ENCODE data around the gene WASL.
A peak's percentile ranks its signal among the peaks of the same experiment; 100 is the strongest.
"Not testable (repeated sequence)": the region's sequence is repeated elsewhere in the genome, so short reads cannot be mapped to it uniquely, and the experiment has no call there.

The WASL gene

DNA sequence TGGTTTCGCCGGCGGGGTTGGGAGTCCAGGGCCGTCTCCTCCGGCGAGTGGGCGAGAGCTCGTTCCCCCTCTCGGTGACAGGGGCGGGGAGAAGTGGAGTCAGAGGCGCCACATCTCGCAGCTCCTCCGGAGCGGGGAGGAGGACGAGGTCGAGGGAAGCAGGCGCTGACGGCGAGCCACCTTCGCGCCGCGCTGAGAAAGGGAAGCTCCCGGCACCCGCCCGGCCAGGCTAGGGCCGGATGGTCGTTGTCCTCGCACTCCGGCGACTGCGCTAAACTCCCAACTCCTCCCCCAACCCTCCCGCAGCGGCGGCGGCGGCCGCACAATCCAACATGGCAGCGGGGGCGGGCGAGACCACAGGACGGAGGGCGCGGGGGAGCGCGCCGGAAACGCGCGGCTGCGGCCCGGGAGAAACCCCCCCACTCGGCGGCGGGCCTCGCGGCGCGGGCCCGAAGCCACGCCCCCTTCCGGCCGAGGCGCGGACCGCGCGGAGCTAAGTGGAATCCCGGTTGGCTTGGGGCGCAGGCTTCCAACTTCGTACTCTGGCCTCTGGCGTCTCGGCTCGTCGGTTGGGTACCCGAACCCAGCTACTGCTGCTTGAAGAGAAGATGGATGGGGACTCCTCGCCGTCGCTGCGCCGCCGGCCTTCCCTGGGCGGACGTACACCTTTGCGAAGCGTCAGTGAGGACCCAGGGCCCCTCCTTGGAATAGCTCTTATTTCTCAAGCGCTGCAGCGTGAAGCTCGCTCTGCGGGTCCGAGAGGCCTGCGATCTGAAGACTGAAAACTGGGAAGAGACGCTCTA is at the start of gene WASL:
TSS of gene WASL (minus strand) at position 270 of the 803 bp plus-strand sequence. CDS start at position 1, 269 bp downstream.
- peak within 1 kb of the TSS; percentile 92 for H3K9ac ChIP-seq (ENCODE audit: low read length)
- H3K4me3 ChIP-seq (ENCODE audit: low read length) = peak within 1 kb of the TSS; percentile 97
- TF ChIP-seq, protein P1, sequence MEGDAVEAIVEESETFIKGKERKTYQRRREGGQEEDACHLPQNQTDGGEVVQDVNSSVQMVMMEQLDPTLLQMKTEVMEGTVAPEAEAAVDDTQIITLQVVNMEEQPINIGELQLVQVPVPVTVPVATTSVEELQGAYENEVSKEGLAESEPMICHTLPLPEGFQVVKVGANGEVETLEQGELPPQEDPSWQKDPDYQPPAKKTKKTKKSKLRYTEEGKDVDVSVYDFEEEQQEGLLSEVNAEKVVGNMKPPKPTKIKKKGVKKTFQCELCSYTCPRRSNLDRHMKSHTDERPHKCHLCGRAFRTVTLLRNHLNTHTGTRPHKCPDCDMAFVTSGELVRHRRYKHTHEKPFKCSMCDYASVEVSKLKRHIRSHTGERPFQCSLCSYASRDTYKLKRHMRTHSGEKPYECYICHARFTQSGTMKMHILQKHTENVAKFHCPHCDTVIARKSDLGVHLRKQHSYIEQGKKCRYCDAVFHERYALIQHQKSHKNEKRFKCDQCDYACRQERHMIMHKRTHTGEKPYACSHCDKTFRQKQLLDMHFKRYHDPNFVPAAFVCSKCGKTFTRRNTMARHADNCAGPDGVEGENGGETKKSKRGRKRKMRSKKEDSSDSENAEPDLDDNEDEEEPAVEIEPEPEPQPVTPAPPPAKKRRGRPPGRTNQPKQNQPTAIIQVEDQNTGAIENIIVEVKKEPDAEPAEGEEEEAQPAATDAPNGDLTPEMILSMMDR (IDR thresholded peaks at IDR 0.05; ENCODE audit: low read depth, low read length) = no peak
- no peak for TF ChIP-seq EZH2phosphoT487 (IDR thresholded peaks at IDR 0.05; ENCODE audit: low read depth)
- H3K9me3 ChIP-seq (ENCODE audit: insufficient read depth, low read length) = no peaks in the 10 kb centered on the region
- H2AFZ ChIP-seq (ENCODE audit: low read depth, low read length) = peak within 1 kb of the TSS; percentile 85
- H3K27me3 ChIP-seq (ENCODE audit: low read depth, low read length) = no peaks in the 10 kb centered on the region
- H3K27ac ChIP-seq (ENCODE audit: low read length) = peak within 1 kb of the TSS; percentile 75
- peak within 1 kb of the TSS; percentile 87 for H3K4me2 ChIP-seq (ENCODE audit: low read length)
- no peaks in the 10 kb centered on the region for H3K36me3 ChIP-seq (replicated peaks; ENCODE audit: low read depth, low read length)
- H3K4me1 ChIP-seq (ENCODE audit: low read length) = peaks cover 26% of the 10 kb centered on the region
- peaks cover 54% of the 10 kb centered on the region for H3K79me2 ChIP-seq (ENCODE audit: low read length)
- peaks cover 36% of the 10 kb centered on the region for H4K20me1 ChIP-seq (ENCODE audit: insufficient read depth, low read length)

DNA sequence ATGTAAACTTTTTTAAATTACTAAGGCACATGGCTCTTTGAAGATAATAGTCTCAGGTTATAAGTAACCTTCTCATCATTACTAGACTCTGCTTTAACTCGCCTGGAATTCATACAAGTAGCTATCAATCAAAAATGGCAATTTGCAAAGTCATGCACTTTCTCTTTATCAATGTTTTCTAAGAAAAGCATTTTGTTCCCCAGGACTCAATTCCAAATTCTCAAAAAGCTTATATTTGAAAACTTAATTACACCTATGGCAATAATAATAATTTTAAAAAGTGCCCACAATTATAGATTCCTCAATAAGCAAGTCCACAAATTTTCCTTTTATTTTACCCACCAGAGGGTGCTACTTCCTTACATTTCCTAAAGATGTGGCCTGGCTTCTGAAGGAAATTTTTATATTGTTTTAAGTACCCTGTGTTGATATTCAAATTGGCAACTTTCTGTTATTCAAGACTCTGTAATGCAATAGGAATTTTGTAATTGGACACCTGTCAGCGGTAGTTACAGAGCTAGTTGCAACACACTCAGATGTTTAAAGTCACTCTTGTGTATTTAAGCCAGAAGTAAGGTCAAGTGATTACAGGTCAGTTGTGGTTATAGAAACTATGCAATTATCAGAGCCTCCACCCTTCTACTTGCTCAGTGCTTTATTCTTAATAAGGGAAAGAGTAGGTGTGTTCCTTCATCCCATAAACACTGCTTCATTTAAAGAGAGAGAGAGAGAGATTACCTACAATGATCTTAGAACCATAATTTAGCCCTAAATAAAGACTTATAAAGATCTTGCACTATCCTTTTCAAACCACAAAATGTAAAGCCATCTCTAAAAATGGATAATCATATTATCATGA is 49.1 kb upstream of the WASL start:
- Histone ChIP-seq H3K27ac (ENCODE audit: low read length) (no peak overlapping the region), H3K4me2 (ENCODE audit: low read length) (peak overlapping the region; percentile 17), H3K9ac (ENCODE audit: low read length) (no peak overlapping the region)

DNA sequence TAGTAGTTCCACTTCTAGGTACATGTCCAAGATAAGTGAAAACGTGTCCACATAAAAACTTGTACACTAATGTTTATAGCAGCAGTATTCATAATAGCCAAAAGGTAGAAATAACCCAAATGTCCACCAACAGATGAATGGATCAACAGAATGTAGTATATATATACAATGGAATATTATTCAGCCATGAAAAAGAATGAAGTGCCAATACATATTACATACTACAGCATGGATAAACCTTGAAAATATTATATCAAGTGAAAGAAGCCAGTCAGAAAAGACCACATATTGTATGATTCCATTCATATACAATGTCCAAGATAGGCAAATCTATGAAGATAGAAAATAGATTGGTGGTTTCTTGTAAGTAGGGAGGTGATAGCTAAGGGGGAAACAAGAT is 47.8 kb upstream of the WASL start:
- Histone ChIP-seq H4K20me1 (ENCODE audit: insufficient read depth, low read length) (no peaks in the 10 kb centered on the region), H3K4me3 (ENCODE audit: low read length) (no peak overlapping the region), H2AFZ (ENCODE audit: low read depth, low read length) (no peak overlapping the region), H3K36me3 (replicated peaks; ENCODE audit: low read depth, low read length) (no peaks in the 10 kb centered on the region), H3K4me2 (ENCODE audit: low read length) (no peak overlapping the region), H3K9me3 (ENCODE audit: insufficient read depth, low read length) (no peaks in the 10 kb centered on the region), H3K9ac (ENCODE audit: low read length) (no peak overlapping the region), H3K27me3 (ENCODE audit: low read depth, low read length) (no peaks in the 10 kb centered on the region), H3K79me2 (ENCODE audit: low read length) (no peaks in the 10 kb centered on the region), H3K27ac (ENCODE audit: low read length) (no peak overlapping the region), H3K4me1 (ENCODE audit: low read length) (peaks cover 15% of the 10 kb centered on the region)
- TF ChIP-seq, protein P1 (IDR thresholded peaks at IDR 0.05; ENCODE audit: low read depth, low read length) = no peak
- no peak for TF ChIP-seq EZH2phosphoT487 (IDR thresholded peaks at IDR 0.05; ENCODE audit: low read depth)

More for the DNA sequence above, 49.1 kb upstream of the WASL start:
- Histone ChIP-seq H3K9me3 (ENCODE audit: insufficient read depth, low read length) (no peaks in the 10 kb centered on the region), H3K79me2 (ENCODE audit: low read length) (no peaks in the 10 kb centered on the region), H4K20me1 (ENCODE audit: insufficient read depth, low read length) (no peaks in the 10 kb centered on the region), H3K36me3 (replicated peaks; ENCODE audit: low read depth, low read length) (no peaks in the 10 kb centered on the region), H2AFZ (ENCODE audit: low read depth, low read length) (peak overlapping the region; percentile 55), H3K4me3 (ENCODE audit: low read length) (0 out of 2 replicates have a peak overlapping the region, but pooled peaks have one; percentile 5), H3K27me3 (ENCODE audit: low read depth, low read length) (no peaks in the 10 kb centered on the region), H3K4me1 (ENCODE audit: low read length) (peaks cover 2% of the 10 kb centered on the region)
- TF ChIP-seq, protein P1 (IDR thresholded peaks at IDR 0.05; ENCODE audit: low read depth, low read length) = peak; percentile 77
- TF ChIP-seq EZH2phosphoT487 (IDR thresholded peaks at IDR 0.05; ENCODE audit: low read depth) = no peak

DNA sequence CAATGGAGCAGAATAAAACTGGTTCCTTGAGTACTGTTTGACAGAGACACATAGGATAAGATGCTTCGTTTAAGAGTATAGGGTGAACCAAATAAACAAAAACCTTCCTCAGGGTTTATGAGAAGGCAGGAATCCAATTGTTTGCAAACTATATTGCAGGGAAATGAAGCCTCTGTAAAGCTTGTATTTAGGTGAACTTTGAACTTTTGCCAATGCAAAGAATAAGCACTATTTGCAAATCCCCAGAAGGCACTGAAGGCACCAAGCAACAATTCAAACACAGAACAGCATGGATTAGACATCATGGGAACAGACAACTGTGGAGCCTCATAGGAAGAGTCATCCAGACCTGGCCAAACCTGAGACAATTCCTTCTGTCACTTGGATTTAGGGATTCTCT is 47.1 kb upstream of the WASL start:
- Histone ChIP-seq H3K4me3 (ENCODE audit: low read length) (no peak overlapping the region), H2AFZ (ENCODE audit: low read depth, low read length) (no peak overlapping the region), H3K4me2 (ENCODE audit: low read length) (no peak overlapping the region), H3K4me1 (ENCODE audit: low read length) (peaks cover 21% of the 10 kb centered on the region), H3K27me3 (ENCODE audit: low read depth, low read length) (no peaks in the 10 kb centered on the region), H3K36me3 (replicated peaks; ENCODE audit: low read depth, low read length) (no peaks in the 10 kb centered on the region), H3K9ac (ENCODE audit: low read length) (no peak overlapping the region), H3K9me3 (ENCODE audit: insufficient read depth, low read length) (no peaks in the 10 kb centered on the region), H3K27ac (ENCODE audit: low read length) (no peak overlapping the region), H3K79me2 (ENCODE audit: low read length) (no peaks in the 10 kb centered on the region), H4K20me1 (ENCODE audit: insufficient read depth, low read length) (no peaks in the 10 kb centered on the region)
- TF ChIP-seq, protein P1 (IDR thresholded peaks at IDR 0.05; ENCODE audit: low read depth, low read length) = no peak
- no peak for TF ChIP-seq EZH2phosphoT487 (IDR thresholded peaks at IDR 0.05; ENCODE audit: low read depth)

DNA sequence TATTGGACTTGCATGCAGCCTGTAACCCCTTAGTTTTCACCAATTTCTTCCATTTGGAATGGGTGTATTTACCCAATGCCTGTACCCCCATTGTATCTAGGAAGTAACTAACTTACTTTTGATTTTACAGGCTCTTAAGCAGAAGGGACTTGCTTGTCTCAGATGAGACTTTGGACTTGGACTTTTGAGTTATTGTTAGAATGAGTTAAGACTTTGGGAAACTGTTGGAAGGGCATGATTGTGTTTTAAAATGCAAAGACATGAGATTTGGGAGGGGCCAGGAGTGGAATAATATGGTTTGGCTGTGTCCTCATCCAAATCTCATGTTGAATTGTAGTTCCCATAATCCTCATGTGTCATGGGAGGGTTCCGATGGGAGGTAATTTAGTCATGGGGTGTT is 46.3 kb upstream of the WASL start:
- H2AFZ ChIP-seq (ENCODE audit: low read depth, low read length); H3K9ac ChIP-seq (ENCODE audit: low read length); H4K20me1 ChIP-seq (ENCODE audit: insufficient read depth, low read length); H3K36me3 ChIP-seq (replicated peaks; ENCODE audit: low read depth, low read length); H3K9me3 ChIP-seq (ENCODE audit: insufficient read depth, low read length); H3K27me3 ChIP-seq (ENCODE audit: low read depth, low read length); H3K79me2 ChIP-seq (ENCODE audit: low read length); H3K4me2 ChIP-seq (ENCODE audit: low read length); H3K4me3 ChIP-seq (ENCODE audit: low read length); H3K27ac ChIP-seq (ENCODE audit: low read length): not testable (repeated sequence)
- peaks cover 29% of the 10 kb centered on the region for H3K4me1 ChIP-seq (ENCODE audit: low read length)
